CD4-positive, alpha-beta memory T cell (primary cell): ENCODE data around the gene RPP21. TPM values are rescaled to one million over a fixed set of nuclear protein-coding genes. Genes with fewer than 3 reads are reported as not detected.

Experiments used
- CTCF ChIA-PET: fragments of 350-600 bp; sonication (Branson Sonifier 250); formaldehyde crosslinking; loops from one replicate; lab custom pipeline; 2021; ENCODE audit warnings: inconsistent platforms; ENCODE audit not compliant: partially characterized antibody; lab: Charles Lee
- POLR2A ChIA-PET: fragments of 350-600 bp; sonication (Branson Sonifier 250); formaldehyde crosslinking; loops from one replicate; lab custom pipeline; 2021; ENCODE audit not compliant: partially characterized antibody; lab: Charles Lee
- DNase-seq, 5 donors: peaks; one replicate each; pipeline versions ENCODE4 v3.0.0 to v3.0.0-alpha.2; 2020 to 2022; ENCODE audit warnings: mixed read lengths in 1 of 5
- H3K27ac ChIP-seq: one replicate; pipeline ENCODE4 v1.7.0; 2013; ENCODE audit warnings: low read depth, low read length
- H3K27me3 ChIP-seq: 2 replicates; pipeline ENCODE4 v1.7.0; 2013; ENCODE audit warnings: mild to moderate bottlenecking, low read length, moderate library complexity; ENCODE audit not compliant: insufficient read depth
- H3K36me3 ChIP-seq: 2 replicates; pipeline ENCODE4 v1.7.0; 2013; ENCODE audit warnings: mild to moderate bottlenecking, low read length, moderate library complexity; ENCODE audit not compliant: insufficient read depth
- H3K4me1 ChIP-seq: 2 replicates; pipeline ENCODE4 v1.7.0; 2013; ENCODE audit warnings: mild to moderate bottlenecking, low read length, moderate library complexity; ENCODE audit not compliant: insufficient read depth
- H3K4me3 ChIP-seq, 2 donors: one replicate each; pipeline ENCODE4 v1.7.0; 2013; ENCODE audit warnings: low read length in 2 of 2, mild to moderate bottlenecking in 1 of 2
- H3K9me3 ChIP-seq, 2 donors: one replicate each; pipeline ENCODE4 v1.7.0; 2013; ENCODE audit warnings: low read length in 2 of 2, control low read depth in 1 of 2; ENCODE audit not compliant: control insufficient read depth in 1 of 2
- H3K27ac Mint-ChIP-seq, 7 donors: one replicate each; pipeline ENCODE4 v1.8.0; 2020 to 2021; ENCODE audit warnings: mixed read lengths in 7 of 7, mild to moderate bottlenecking in 6 of 7, inconsistent platforms in 3 of 7, moderate library complexity in 3 of 7
- H3K27me3 Mint-ChIP-seq, 2 donors: one replicate each; pipeline ENCODE4 v1.8.0; 2020 to 2021; ENCODE audit warnings: mixed read lengths in 2 of 2
- H3K36me3 Mint-ChIP-seq, 2 donors: one replicate each; pipeline ENCODE4 v1.8.0; 2020 to 2021; ENCODE audit warnings: mixed read lengths in 2 of 2, inconsistent platforms in 1 of 2, mild to moderate bottlenecking in 1 of 2
- H3K4me1 Mint-ChIP-seq, 4 donors: one replicate each; pipeline ENCODE4 v1.8.0; 2020 to 2021; ENCODE audit warnings: mixed read lengths in 4 of 4, mild to moderate bottlenecking in 1 of 4
- H3K4me3 Mint-ChIP-seq, 8 donors: one replicate each; pipeline ENCODE4 v1.8.0; 2020 to 2021; ENCODE audit warnings: mixed read lengths in 8 of 8, mild to moderate bottlenecking in 7 of 8, moderate library complexity in 6 of 8, inconsistent platforms in 3 of 8
- H3K9me3 Mint-ChIP-seq, 8 donors: one replicate each; pipeline ENCODE4 v1.8.0; 2020 to 2021; ENCODE audit warnings: mixed read lengths in 8 of 8, mild to moderate bottlenecking in 5 of 8, inconsistent platforms in 3 of 8, moderate library complexity in 1 of 8
- intact Hi-C: fragments of 100-400 bp; cut with micrococcal nuclease; formaldehyde crosslinking; loops from one replicate; pipeline ENCODE4 v1.15.1; 2023
- polyA plus RNA-seq, 2 donors: library from polyadenylated mRNA; unstranded; fragments of 300-500 nt; fragmentation: Illumina TruSeq; gene quantifications; one replicate each; pipeline ENCODE4 v1.2.3, GENCODE V29; 2021
- total RNA-seq, 2 experiments: library from RNA; stranded (reverse); gene quantifications; one replicate each; pipeline ENCODE4 v1.2.3, GENCODE V29; 2021

Gene RPP21
- total and polyA plus RNA-seq, 4 experiments from 2014 or later = 51.6 to 81.8 (median 69.6) TPM

GRCh38 chr6:30344191-30344867 is 627 bp upstream of the RPP21 start:
- ChIA-PET CTCF (no interaction called here), POLR2A (interaction anchor here (1.0 to 1.3 kb wide), 3 partner anchors 16 to 130 kb away, joined by 3 to 19 read pairs (median 4); partner anchors contain the start of gene TRIM39)
- Histone ChIP-seq H3K9me3 (no peaks in the 10 kb centered on the region), H3K4me3 (peak overlapping the region in 1 of 2 donors; percentile 78), H3K36me3 (peaks cover 33% of the 10 kb centered on the region), H3K4me1 (peaks cover 19% of the 10 kb centered on the region), H3K27me3 (no peaks in the 10 kb centered on the region), H3K27ac (peak overlapping the region; percentile 87)
- DNase-seq = no peak
- Mint-ChIP-seq H3K36me3 (peaks cover 30 to 45% of the 10 kb centered on the region in 2 donors), H3K4me1 (peaks cover 18 to 37% (median 22%) of the 10 kb centered on the region in 4 donors), H3K27ac (peak overlapping the region; percentile 75 to 98 (median 94)), H3K4me3 (peak overlapping the region in 7 of 8 donors; percentile 87 to 95 (median 92)), H3K9me3 (no peaks in the 10 kb centered on the region), H3K27me3 (peaks cover 0 to under 1% of the 10 kb centered on the region in 2 donors)
- intact Hi-C loops = no loop called here

DNA sequence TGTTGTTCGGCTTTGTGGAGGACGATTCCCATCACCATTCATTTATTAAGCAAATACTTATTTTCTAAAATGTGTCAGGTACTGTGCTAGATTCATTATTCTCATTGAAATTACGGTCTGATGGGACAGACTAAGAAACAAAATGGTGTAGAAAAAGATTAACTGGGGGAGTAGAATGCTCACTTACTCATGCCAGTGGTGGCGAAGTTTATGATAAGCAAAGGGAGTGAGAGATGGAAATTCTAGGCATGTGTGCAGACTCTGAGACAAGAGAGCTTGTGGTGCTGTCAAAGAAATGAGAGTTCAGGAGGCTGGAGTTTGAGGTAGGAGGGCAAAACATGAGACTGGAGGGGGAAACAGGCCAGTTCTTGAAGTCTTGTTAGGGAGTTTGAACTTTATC is 896 bp downstream of the RPP21 start:
- peaks cover 26 to 50% (median 30%) of the 10 kb centered on the region in 4 donors for H3K4me1 Mint-ChIP-seq
- peak overlapping the region in 6 of 7 donors; percentile 52 to 93 (median 84) for H3K27ac Mint-ChIP-seq
- Histone ChIP-seq H3K4me3 (peak overlapping the region in 1 of 2 donors; percentile 78), H3K4me1 (peaks cover 26% of the 10 kb centered on the region), H3K27ac (no peak overlapping the region), H3K36me3 (peaks cover 19% of the 10 kb centered on the region), H3K27me3 (no peaks in the 10 kb centered on the region), H3K9me3 (no peaks in the 10 kb centered on the region)
- peaks cover 0 to 2% of the 10 kb centered on the region in 2 donors for H3K27me3 Mint-ChIP-seq
- CTCF ChIA-PET = no interaction called here
- intact Hi-C loops = loop anchor here (1.0 kb wide), 2 partner anchors 20 to 133 kb away; partner anchors contain the start of genes TRIM26 and TRIM39
- no peaks in the 10 kb centered on the region for H3K9me3 Mint-ChIP-seq
- DNase-seq = no peak
- H3K36me3 Mint-ChIP-seq = peaks cover 21 to 31% of the 10 kb centered on the region in 2 donors
- peak overlapping the region; percentile 87 to 95 (median 90) for H3K4me3 Mint-ChIP-seq
- POLR2A ChIA-PET = interaction anchor here (1.4 kb wide), 1 partner anchor 20 kb away, joined by 5 read pairs; the partner anchor contains the start of gene TRIM39

DNA sequence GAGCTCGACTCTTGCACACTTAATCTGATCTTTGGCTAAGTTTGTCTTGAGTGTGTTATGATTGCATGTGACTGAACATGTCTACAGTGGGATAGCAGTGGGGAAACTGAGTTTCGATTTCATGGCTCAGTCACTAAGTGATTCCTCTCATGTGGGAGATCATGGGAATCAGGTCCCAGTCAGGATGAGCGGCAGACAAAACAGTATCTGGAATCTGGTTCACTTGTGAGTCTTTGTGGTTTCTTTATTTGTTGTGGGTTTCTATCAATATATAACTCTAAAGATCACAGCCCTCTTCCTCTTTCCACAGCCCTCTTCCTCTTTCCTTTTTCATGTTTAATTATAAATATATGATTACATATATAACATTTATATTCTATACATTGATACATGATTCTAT is 4.0 kb downstream of the RPP21 start:
- no peaks in the 10 kb centered on the region for H3K27me3 ChIP-seq
- peaks cover 9% of the 10 kb centered on the region for H3K36me3 ChIP-seq
- Mint-ChIP-seq H3K36me3 (peaks cover 12 to 18% of the 10 kb centered on the region in 2 donors), H3K9me3 (no peaks in the 10 kb centered on the region), H3K4me3 (no peak overlapping the region), H3K27ac (no peak overlapping the region), H3K4me1 (peaks cover 28 to 50% (median 31%) of the 10 kb centered on the region in 4 donors), H3K27me3 (peaks cover 2 to 10% of the 10 kb centered on the region in 2 donors)
- DNase-seq = no peak
- ChIA-PET POLR2A (no interaction called here), CTCF (interaction anchor here (1.4 kb wide), 1 partner anchor 9 kb away, joined by 4 read pairs; no protein-coding TSS in a partner anchor)
- H3K9me3 ChIP-seq = no peaks in the 10 kb centered on the region
- peaks cover 26% of the 10 kb centered on the region for H3K4me1 ChIP-seq
- no peak overlapping the region for H3K4me3 ChIP-seq
- no peak overlapping the region for H3K27ac ChIP-seq
- intact Hi-C loops = no loop called here

DNA sequence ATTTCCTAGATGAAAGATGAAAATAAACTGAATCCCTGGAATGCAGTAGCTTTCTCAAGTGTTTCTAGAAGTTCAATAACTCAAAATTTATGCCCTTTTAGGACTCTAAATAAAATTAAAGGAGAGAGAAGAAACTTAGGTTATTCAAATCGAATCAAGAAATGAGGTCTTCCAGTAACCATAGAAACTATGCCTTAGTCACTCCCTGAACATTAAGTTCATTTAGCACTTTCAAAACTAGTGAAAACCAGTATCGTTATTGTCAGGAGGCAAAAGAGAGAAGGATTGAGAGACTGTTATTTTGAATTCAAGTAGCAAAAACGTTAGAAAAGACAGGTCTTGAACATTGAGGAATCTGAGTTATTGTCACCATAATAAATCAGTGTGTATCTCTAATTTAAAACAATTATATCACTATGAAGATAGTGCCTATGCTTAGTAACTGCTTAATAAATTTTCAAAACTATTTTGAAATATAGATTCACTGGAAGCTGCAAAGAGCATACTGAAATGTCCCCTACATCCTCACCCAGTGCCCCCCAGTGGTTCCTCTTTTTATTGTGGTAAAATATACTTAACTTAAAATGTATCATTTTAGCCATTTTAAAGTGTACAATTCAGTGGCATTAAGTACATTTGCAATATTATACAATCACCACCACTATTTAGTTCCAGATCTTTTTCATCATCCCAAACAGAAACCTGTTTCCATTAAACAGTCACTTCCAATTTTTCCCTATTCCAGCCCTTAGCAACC is 4.6 kb downstream of the RPP21 start:
- H3K9me3 Mint-ChIP-seq = no peaks in the 10 kb centered on the region
- H3K4me3 ChIP-seq = no peak overlapping the region
- H3K27ac Mint-ChIP-seq = no peak overlapping the region
- H3K9me3 ChIP-seq = no peaks in the 10 kb centered on the region
- no peak overlapping the region for H3K4me3 Mint-ChIP-seq
- peaks cover 27 to 47% (median 29%) of the 10 kb centered on the region in 4 donors for H3K4me1 Mint-ChIP-seq
- H3K27ac ChIP-seq = no peak overlapping the region
- H3K27me3 ChIP-seq = no peaks in the 10 kb centered on the region
- ChIA-PET CTCF (interaction anchor here (1.4 kb wide), 1 partner anchor 9 kb away, joined by 4 read pairs; no protein-coding TSS in a partner anchor), POLR2A (no interaction called here)
- H3K4me1 ChIP-seq = peaks cover 22% of the 10 kb centered on the region
- H3K36me3 ChIP-seq = peaks cover 9% of the 10 kb centered on the region
- DNase-seq = no peak
- peaks cover 2 to 10% of the 10 kb centered on the region in 2 donors for H3K27me3 Mint-ChIP-seq
- intact Hi-C loops = no loop called here
- peaks cover 12 to 18% of the 10 kb centered on the region in 2 donors for H3K36me3 Mint-ChIP-seq

DNA sequence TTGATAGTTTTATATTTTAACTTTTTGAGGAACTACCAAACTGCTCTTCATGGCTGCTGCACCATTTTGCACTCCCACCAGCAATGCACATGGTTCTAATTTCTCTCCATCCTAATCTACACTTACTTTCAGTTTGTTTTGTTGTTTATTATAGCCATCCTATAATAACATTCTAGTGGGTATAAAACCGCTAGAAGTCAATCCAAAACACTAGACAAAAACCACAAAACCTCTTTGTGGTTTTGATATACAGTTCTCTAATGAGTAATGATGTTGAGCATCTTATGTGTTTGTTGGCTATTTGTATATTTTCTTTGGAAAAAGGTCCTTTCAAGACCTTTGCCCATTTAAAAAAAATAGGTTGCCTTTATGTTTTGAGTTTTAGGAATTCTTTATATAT is 5.6 kb downstream of the RPP21 start:
- H3K27ac Mint-ChIP-seq = peak overlapping the region in 1 of 7 donors; percentile 5
- H3K9me3 Mint-ChIP-seq = no peaks in the 10 kb centered on the region
- Histone ChIP-seq H3K9me3 (no peaks in the 10 kb centered on the region), H3K27ac (no peak overlapping the region), H3K36me3 (peaks cover 9% of the 10 kb centered on the region), H3K4me1 (peaks cover 19% of the 10 kb centered on the region), H3K27me3 (no peaks in the 10 kb centered on the region), H3K4me3 (no peak overlapping the region)
- peaks cover 23 to 40% (median 25%) of the 10 kb centered on the region in 4 donors for H3K4me1 Mint-ChIP-seq
- H3K4me3 Mint-ChIP-seq = no peak overlapping the region
- CTCF ChIA-PET = interaction anchor here (1.0 kb wide), 1 partner anchor 249 kb away, joined by 3 read pairs; no protein-coding TSS in a partner anchor
- POLR2A ChIA-PET = interaction anchor here (1.4 kb wide), 1 partner anchor 25 kb away, joined by 3 read pairs; no protein-coding TSS in a partner anchor
- no peak for DNase-seq
- peaks cover 4 to 11% of the 10 kb centered on the region in 2 donors for H3K27me3 Mint-ChIP-seq
- H3K36me3 Mint-ChIP-seq = peaks cover 12 to 16% of the 10 kb centered on the region in 2 donors
- intact Hi-C loops = no loop called here

DNA sequence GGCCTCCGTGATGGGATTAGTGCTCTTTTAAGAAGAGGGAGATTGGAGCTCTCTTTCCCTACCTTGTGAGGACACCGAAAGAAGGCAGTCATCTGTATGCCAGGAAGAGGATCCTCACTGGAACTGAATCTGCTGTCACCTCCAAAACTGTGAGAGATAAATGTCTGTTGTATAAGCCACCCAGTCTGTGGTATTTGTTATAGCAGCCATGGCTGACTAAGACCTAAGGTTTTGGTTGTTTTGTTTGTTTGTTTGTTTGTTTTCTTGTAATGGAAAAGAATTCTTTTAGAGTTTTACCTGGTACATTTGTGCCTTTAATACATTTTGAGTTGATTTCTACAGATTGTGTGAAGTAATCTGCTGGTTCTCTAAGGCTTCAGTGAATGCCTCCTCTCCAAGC is 7.6 kb downstream of the RPP21 start:
- POLR2A ChIA-PET = no interaction called here
- no peak overlapping the region for H3K4me3 ChIP-seq
- H3K9me3 ChIP-seq = no peaks in the 10 kb centered on the region
- Mint-ChIP-seq H3K36me3 (peaks cover 0 to 2% of the 10 kb centered on the region in 2 donors), H3K4me3 (no peak overlapping the region), H3K4me1 (peaks cover 14 to 30% (median 19%) of the 10 kb centered on the region in 4 donors), H3K27ac (no peak overlapping the region), H3K9me3 (no peaks in the 10 kb centered on the region), H3K27me3 (peaks cover 12 to 15% of the 10 kb centered on the region in 2 donors)
- intact Hi-C loops = no loop called here
- no peaks in the 10 kb centered on the region for H3K27me3 ChIP-seq
- peaks cover 13% of the 10 kb centered on the region for H3K4me1 ChIP-seq
- CTCF ChIA-PET = no interaction called here
- DNase-seq = no peak
- no peak overlapping the region for H3K27ac ChIP-seq
- no peaks in the 10 kb centered on the region for H3K36me3 ChIP-seq

DNA sequence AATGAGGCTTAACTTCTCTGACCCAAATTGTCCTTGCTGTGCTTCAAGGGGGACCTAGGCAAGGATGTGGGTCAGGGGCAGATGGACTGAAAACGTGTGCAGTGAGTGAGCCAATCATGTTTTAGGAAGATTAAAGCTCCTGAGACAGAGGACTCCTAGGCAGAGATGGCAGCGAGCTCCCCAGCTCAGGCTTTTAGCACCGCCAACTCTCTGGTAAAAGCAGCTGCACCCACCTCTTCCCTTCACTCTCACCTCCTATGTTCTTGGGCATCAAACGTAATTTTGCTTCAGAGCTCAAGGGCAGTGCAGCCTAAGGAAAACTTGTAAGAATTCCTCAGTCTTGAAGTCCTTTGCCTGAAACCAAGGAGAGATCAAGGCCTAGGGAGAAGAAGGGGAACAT is 10.3 kb downstream of the RPP21 start:
- Histone ChIP-seq H3K36me3 (no peaks in the 10 kb centered on the region), H3K4me1 (peaks cover 12% of the 10 kb centered on the region), H3K27ac (no peak overlapping the region), H3K9me3 (no peaks in the 10 kb centered on the region), H3K4me3 (no peak overlapping the region), H3K27me3 (peaks cover 17% of the 10 kb centered on the region)
- H3K9me3 Mint-ChIP-seq = no peaks in the 10 kb centered on the region
- H3K4me1 Mint-ChIP-seq = peaks cover 11 to 23% (median 12%) of the 10 kb centered on the region in 4 donors
- peaks cover 24 to 30% of the 10 kb centered on the region in 2 donors for H3K27me3 Mint-ChIP-seq
- no peak overlapping the region for H3K4me3 Mint-ChIP-seq
- H3K36me3 Mint-ChIP-seq = no peaks in the 10 kb centered on the region
- intact Hi-C loops = no loop called here
- ChIA-PET CTCF (no interaction called here), POLR2A (no interaction called here)
- no peak for DNase-seq
- no peak overlapping the region for H3K27ac Mint-ChIP-seq
